ENCODE results near the gene FAT4.
A peak's percentile ranks its signal among the peaks of the same experiment; 100 is the strongest.

Gene FAT4

GRCh38 chr4:125317525-125317877 is 2.7 kb downstream of the FAT4 start (continued):
- TF ChIP-seq ZNF211 (tag by site-specific recombination; IDR thresholded peaks at IDR 0.05; ENCODE audit: low read depth) (no peak), ZNF341 (tag by site-specific recombination; IDR thresholded peaks at IDR 0.05; ENCODE audit: low read depth) (no peak), ZBTB8A (tag by site-specific recombination; IDR thresholded peaks at IDR 0.05) (no peak; the same call in 1 of the 2 replicates), ZNF366 (tag by site-specific recombination; conservative IDR thresholded peaks at IDR 0.05) (0 out of 2 replicates have a peak, but pooled peaks have one; percentile 10), ZNF114 (tag by site-specific recombination; IDR thresholded peaks at IDR 0.05) (no peak), ZNF629 (tag by site-specific recombination; IDR thresholded peaks at IDR 0.05) (peak; percentile 50; the same call in 1 of the 2 replicates), ZNF518A (tag by site-specific recombination; conservative IDR thresholded peaks at IDR 0.05; ENCODE audit: low read depth) (0 out of 2 replicates have a peak, but pooled peaks have one; percentile 38), ZFP37 (tag by site-specific recombination; IDR thresholded peaks at IDR 0.05) (no peak), GLI2 (tag by site-specific recombination; IDR thresholded peaks at IDR 0.05; ENCODE audit: borderline replicate concordance, low read depth) (no peak), ZNF488 (tag by site-specific recombination; IDR thresholded peaks at IDR 0.05) (no peak), ZNF138 (tag by site-specific recombination; IDR thresholded peaks at IDR 0.05; ENCODE audit: borderline replicate concordance) (no peak), ZEB2 (tag by site-specific recombination; IDR thresholded peaks at IDR 0.05) (peak; percentile 38; the same call in 1 of the 2 replicates), FEZF1 (tag by site-specific recombination; IDR thresholded peaks at IDR 0.05) (no peak), ZBTB10 (tag by site-specific recombination; IDR thresholded peaks at IDR 0.05) (0 out of 2 replicates have a peak, but pooled peaks have one; percentile 6), ZBTB7A (tag by site-specific recombination; IDR thresholded peaks at IDR 0.05; ENCODE audit: low read depth) (no peak)

GRCh38 chr4:125319311-125319710 is 4.6 kb downstream of the FAT4 start:
- no peak overlapping the region for H3K4me3 ChIP-seq (ENCODE audit: low read depth, low read length)
- no peak overlapping the region for H3K27ac ChIP-seq (ENCODE audit: extremely low read depth, low read depth, low read length)
- ChIA-PET CTCF (no interaction called here), POLR2A (no interaction called here)
- H3K9me3 ChIP-seq (ENCODE audit: control insufficient read depth, insufficient read depth, low read depth, low read length): no peaks in the 10 kb centered on the region
- peaks cover 0 to 17% of the 10 kb centered on the region in 2 experiments; a peak in 1 of 3 replicates for H3K36me3 ChIP-seq (ENCODE audit: control insufficient read depth in 2 of 2, insufficient read depth in 1 of 2, low read length in 2 of 2)
- peaks cover 9% of the 10 kb centered on the region for H3K4me1 ChIP-seq (ENCODE audit: control insufficient read depth, insufficient read depth, low read length)
- TF ChIP-seq ZNF366 (tag by site-specific recombination; conservative IDR thresholded peaks at IDR 0.05): 0 out of 2 replicates have a peak, but pooled peaks have one; percentile 17
- peak; percentile 77 for TF ChIP-seq OSR2 (tag by site-specific recombination; IDR thresholded peaks at IDR 0.05)
- TF ChIP-seq ZNF692 (tag by site-specific recombination; IDR thresholded peaks at IDR 0.05): 0 out of 2 replicates have a peak, but pooled peaks have one; percentile 32
- peak; percentile 53 for TF ChIP-seq PRDM10 (tag by site-specific recombination; IDR thresholded peaks at IDR 0.05)
- TF ChIP-seq ZNF629 (tag by site-specific recombination; IDR thresholded peaks at IDR 0.05): 0 out of 2 replicates have a peak, but pooled peaks have one; percentile 49
- no peak for TF ChIP-seq ZNF18 (tag by site-specific recombination; IDR thresholded peaks at IDR 0.05)

All from HEK293 (cell line).